Cerebellar nuclear complex (tissue), 1 donor: Measurements from ENCODE around the gene HSPA8.

Experiments used
- DNase-seq, 2 experiments: peaks; one replicate each; lab custom pipeline; 2025; lab: John Stamatoyannopoulos, UW

HSPA8 gene

DNA sequence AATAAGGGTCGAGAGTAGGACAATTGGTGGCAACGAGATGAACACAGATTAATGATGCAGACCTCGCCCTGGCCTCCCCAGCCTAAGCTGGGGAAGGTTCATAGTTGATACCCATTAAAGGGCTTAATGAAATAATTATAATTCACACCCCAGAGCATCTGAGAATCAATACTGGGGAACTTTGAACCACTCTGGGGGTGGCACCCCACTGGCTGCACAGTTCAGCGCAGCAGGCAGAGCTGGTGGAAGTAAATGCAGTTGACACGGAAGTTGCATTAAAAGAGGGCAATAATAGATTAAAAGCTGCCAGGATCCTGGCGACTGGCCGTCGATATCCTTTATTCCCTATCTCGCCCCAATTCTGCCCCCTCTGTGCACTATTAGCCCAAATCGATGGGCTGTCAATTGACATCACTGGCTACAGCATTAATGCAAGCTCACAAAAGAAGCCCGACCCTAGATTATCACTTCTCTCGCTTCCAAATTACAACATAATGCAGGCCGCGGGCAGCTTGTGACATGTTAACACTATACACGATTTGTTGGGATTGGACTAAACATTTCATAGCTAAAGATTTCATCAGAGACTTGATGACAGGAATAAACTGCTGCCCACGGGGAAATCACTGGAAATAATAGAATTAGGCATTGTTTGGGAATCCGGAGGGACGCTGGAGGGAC lies 14.5 kb downstream of the HSPA8 start:
- DNase-seq: no peak

DNA sequence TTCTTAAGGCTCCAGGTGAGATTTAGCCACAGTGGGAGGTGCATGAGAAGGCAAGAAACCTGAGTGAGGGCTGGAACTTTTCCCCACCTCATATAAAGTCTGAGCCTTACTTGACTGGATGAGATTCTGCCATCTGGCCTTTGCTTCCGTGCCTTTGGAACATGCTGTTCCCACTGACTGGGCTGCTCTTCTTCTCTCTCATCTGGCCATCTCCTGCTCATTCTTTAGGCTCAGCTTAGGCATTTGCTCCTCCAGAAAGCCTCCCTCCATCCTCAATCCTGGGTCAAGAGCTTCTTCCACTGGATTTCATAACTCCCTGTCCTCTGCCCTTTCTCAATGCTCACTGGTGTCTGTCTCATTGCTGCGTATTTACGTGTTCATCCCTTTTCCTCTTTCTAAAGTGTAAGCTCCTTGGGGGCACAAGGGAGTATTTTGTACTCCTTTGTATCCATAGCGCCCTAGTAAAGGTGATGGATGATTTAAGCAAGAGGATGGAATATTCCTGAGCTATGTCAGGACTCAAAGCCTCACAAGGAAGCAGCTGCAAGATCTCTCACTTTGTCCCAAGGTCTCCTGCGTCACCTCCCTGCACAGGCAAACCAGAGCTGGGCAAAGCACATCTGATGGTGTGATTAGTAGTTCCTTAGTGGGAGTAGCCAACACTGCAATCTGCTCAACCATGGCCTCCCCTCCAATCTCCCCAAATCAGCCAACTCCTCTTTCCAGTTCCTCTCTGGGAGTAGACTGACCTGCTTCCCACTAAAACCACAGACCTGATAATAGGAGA lies 15.3 kb downstream of the HSPA8 start:
- no peak for DNase-seq

DNA sequence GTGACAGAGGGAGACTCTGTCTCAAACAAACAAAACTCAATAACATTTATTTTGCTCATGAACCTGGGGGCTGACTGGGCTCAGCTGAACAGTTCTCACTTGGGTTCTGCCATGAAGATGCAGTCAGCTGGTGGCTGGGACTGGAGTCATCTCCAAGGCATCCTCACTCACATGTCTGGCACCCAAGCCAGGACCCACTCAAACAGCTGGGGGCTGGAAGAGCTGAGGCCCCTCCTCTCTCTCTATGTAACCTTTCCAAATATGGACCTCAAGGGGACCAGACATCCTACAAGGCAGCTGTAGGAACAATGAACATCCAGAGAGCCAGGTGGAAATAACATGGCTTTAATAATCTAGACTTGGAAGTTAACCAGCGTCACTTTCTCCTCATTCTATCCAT lies 16.8 kb downstream of the HSPA8 start:
- DNase-seq: no peak

GRCh38 chr11:123041185-123041584 lies 20.8 kb downstream of the HSPA8 start:
- no peak for DNase-seq

DNA sequence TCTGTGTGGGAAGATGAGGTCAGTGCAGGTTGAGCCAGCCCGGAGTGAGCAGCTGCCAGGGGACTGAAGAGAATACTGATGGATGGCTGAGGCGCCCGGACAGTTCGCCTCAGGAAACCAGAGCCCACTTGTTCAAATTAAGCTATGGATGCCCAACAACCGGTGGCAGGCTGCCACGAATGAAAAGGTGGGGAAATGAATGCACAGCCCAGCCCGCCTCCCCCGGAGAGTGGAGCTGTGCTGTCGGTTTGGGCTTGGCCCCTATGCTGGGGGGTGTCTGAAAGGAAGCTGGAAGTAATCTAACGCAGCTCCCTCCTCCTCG lies 21.9 kb downstream of the HSPA8 start:
- DNase-seq: no peak

GRCh38 chr11:123035831-123036230 lies 26.1 kb downstream of the HSPA8 start:
- no peak for DNase-seq

DNA sequence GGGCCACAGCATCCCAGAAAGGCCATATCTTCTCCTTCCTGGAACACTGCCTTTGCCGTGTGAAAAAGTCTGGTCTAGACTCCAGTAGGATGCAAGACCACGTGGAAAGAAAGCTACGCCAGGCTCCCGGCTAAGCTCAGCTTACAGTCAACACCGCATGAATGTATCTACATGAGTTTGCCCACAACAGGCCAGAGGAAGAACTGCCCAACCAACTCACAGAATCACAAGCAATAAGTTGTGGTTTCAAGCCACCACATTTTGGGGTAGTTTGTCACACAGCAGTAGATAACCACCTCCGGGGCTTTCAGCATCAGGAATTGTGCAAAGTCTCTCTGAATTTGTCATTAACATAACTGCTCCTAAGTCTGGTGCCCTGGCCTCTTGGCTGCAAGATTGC lies 27.3 kb downstream of the HSPA8 start:
- no peak for DNase-seq

- DNase-seq: no peak
These were observed 28.0 kb downstream of the HSPA8 start for GRCh38 chr11:123033895-123034294.

DNA sequence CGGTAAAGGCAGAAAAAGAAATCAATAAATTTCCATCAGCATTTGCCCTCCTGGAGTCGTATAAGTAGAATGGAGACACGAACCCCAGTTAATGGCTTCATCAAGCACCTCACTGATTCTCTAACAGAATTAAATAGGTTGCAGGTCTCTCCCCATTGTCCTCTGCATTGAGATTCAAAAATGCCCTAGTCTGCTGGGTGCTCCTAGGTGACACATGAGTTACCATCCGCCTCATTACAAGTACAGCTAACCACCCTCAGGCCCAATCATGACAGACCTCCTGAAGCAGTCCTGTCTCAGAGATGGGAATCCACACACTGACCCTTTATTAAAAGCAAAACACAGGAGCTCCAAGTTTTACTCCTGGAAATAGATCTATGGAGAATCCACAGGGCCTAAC lies 31.4 kb downstream of the HSPA8 start:
- DNase-seq: no peak

DNA sequence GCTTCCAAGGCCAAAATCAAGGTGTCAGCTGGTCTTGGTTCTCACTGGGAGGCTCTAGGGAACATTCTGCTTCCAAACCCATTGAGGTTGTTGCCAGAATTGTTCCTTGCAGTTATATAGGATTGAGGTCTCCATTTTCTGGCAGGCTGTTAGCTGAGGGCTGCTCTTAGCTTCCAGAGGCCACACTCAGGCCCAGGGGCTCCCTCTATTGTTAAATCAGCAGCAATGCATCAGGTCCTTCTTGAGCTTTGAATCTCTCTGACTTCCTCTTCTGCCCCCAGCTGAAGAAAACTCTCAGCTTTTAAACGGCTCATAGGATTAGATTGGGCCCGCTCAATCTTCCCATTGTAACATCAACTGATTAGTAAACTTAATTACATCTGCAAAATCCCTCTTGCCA lies 41.0 kb downstream of the HSPA8 start:
- DNase-seq: no peak

GRCh38 chr11:123018702-123019101 lies 43.2 kb downstream of the HSPA8 start:
- no peak for DNase-seq

GRCh38 chr11:123011510-123011909 lies 50.4 kb downstream of the HSPA8 start:
- DNase-seq: no peak
